ENCODE results near the gene VPS16.

Gene VPS16

DNA sequence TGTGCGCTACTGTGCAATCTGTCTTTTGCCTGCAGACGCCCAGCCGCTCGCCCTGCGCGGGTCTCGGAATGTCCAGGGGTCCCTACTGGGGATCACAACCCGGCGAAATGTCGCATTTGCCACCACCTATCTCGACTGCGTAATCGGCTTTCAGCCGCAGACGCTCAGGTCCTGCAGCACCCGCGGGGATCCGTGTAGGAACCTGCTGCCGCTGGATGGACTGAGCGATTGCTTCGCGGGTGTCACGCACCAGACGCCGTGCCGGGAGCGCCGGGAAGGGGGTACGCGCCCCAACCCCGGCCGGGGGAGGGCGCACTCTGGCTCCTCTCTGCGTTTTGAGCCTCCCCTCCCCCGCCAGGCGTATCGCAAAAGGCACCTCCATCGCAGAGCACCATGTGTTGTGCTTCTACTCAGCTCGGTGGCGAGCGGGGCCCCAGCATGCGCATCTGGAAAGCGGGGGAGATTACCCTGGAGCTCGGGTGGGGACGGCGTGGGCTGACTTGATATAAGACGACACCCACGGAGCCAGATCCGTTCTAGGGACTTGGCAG lies 32.0 kb downstream of the VPS16 start:
- peak overlapping the region; percentile 54 for H2AFZ ChIP-seq (ENCODE audit: low read depth, low read length)

GRCh38 chr20:2873010-2873746 lies 32.6 kb downstream of the VPS16 start, which contains the start of gene PTPRA:
PTPRA (plus strand) TSS chr20:2873481; CDS start chr20:2964278, 90,797 bp downstream.
- Histone ChIP-seq H2AFZ (ENCODE audit: low read depth, low read length) (peak within 1 kb of the TSS; percentile 54), H3K4me1 (ENCODE audit: insufficient read depth, low read length) (peaks cover 28% of the 10 kb centered on the region), H3K27me3 (ENCODE audit: insufficient read depth, low read length) (no peaks in the 10 kb centered on the region), H3K9me3 (ENCODE audit: low read length) (no peaks in the 10 kb centered on the region), H3K36me3 (ENCODE audit: insufficient read depth, low read length) (no peaks in the 10 kb centered on the region), H3K4me3 (ENCODE audit: low read length) (peak within 1 kb of the TSS; percentile 82)

More for the DNA sequence above, 32.0 kb downstream of the VPS16 start:
- H3K4me1 ChIP-seq (ENCODE audit: insufficient read depth, low read length) = peaks cover 28% of the 10 kb centered on the region
- no peaks in the 10 kb centered on the region for H3K36me3 ChIP-seq (ENCODE audit: insufficient read depth, low read length)
- peak overlapping the region; percentile 82 for H3K4me3 ChIP-seq (ENCODE audit: low read length)
- no peaks in the 10 kb centered on the region for H3K27me3 ChIP-seq (ENCODE audit: insufficient read depth, low read length)
- no peaks in the 10 kb centered on the region for H3K9me3 ChIP-seq (ENCODE audit: low read length)

DNA sequence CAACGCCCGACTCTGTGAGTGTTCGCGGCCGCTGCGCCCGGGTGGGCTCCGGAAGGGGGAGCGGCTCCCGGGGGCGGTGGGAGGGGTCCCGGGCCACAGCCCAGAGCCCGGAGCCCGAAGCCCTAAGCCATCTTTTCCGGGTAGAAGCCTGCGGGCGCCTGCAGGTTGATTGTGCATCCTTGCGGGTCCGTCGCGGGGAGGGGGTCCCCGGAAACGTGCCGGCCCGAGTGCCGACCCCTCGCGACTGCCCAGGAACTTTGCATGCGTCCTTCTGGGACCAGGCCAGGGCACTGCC lies 33.1 kb downstream of the VPS16 start:
- H3K4me3 ChIP-seq (ENCODE audit: low read length) = peak overlapping the region; percentile 82
- no peaks in the 10 kb centered on the region for H3K9me3 ChIP-seq (ENCODE audit: low read length)
- H3K36me3 ChIP-seq (ENCODE audit: insufficient read depth, low read length) = no peaks in the 10 kb centered on the region
- H3K27me3 ChIP-seq (ENCODE audit: insufficient read depth, low read length) = no peaks in the 10 kb centered on the region
- peaks cover 28% of the 10 kb centered on the region for H3K4me1 ChIP-seq (ENCODE audit: insufficient read depth, low read length)
- H2AFZ ChIP-seq (ENCODE audit: low read depth, low read length) = peak overlapping the region; percentile 54

DNA sequence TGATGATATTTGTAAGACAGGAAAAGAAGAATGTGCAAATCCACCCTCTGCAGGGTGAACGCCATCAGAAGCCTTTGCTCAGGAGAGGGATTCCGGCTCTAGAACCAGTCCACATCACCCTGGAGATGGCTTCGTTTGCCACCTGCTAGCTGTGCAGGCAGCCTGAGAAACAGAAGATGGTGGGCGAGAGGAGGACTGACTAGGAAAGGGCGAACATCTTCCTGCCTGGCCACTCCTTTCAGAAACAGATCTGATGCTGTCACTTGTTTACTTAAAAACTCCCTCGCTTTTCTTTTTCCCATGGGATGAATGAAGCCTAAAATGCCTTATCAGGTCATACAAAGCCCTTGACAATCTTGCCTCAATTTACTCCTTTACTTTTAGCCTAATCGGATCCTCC lies 33.9 kb downstream of the VPS16 start:
- H3K27me3 ChIP-seq (ENCODE audit: insufficient read depth, low read length) = no peaks in the 10 kb centered on the region
- H3K4me1 ChIP-seq (ENCODE audit: insufficient read depth, low read length) = peaks cover 28% of the 10 kb centered on the region
- H3K4me3 ChIP-seq (ENCODE audit: low read length) = peak overlapping the region; percentile 82
- no peak overlapping the region for H2AFZ ChIP-seq (ENCODE audit: low read depth, low read length)
- H3K9me3 ChIP-seq (ENCODE audit: low read length) = no peaks in the 10 kb centered on the region
- peaks cover 4% of the 10 kb centered on the region for H3K36me3 ChIP-seq (ENCODE audit: insufficient read depth, low read length)

- Histone ChIP-seq H3K36me3 (ENCODE audit: insufficient read depth, low read length) (peaks cover 8% of the 10 kb centered on the region), H3K4me1 (ENCODE audit: insufficient read depth, low read length) (peaks cover 22% of the 10 kb centered on the region), H3K9me3 (ENCODE audit: low read length) (no peaks in the 10 kb centered on the region), H3K27me3 (ENCODE audit: insufficient read depth, low read length) (no peaks in the 10 kb centered on the region), H2AFZ (ENCODE audit: low read depth, low read length) (no peak overlapping the region), H3K4me3 (ENCODE audit: low read length) (no peak overlapping the region)
Observed at GRCh38 chr20:2875690-2876203, 35.2 kb downstream of the VPS16 start.

- H3K4me3 ChIP-seq (ENCODE audit: low read length) = no peak overlapping the region
- peaks cover 11% of the 10 kb centered on the region for H3K36me3 ChIP-seq (ENCODE audit: insufficient read depth, low read length)
- no peaks in the 10 kb centered on the region for H3K9me3 ChIP-seq (ENCODE audit: low read length)
- no peak overlapping the region for H2AFZ ChIP-seq (ENCODE audit: low read depth, low read length)
- no peaks in the 10 kb centered on the region for H3K27me3 ChIP-seq (ENCODE audit: insufficient read depth, low read length)
- peaks cover 18% of the 10 kb centered on the region for H3K4me1 ChIP-seq (ENCODE audit: insufficient read depth, low read length)
Observed at GRCh38 chr20:2878515-2878914, 38.0 kb downstream of the VPS16 start.

DNA sequence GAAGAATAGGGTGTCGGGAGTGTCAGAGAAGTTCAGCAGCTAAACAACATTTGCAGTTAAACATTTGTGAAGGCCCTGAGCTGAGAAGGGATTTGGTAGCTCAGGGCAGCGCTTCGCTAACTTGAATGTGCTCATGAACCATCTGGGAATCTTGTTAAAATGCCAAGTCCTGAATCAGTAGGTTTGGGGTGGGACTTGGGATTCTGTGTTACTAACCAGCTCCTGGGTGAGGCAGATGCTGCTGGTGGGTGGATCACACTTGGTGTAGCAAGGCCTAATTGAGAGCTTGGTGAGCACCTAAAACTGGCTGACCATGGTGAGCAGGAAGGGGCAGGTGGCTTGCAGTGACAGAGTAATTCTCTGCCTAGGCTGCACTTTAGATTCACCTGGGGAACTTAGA lies 38.6 kb downstream of the VPS16 start:
- Histone ChIP-seq H3K36me3 (ENCODE audit: insufficient read depth, low read length) (peaks cover 11% of the 10 kb centered on the region), H3K4me1 (ENCODE audit: insufficient read depth, low read length) (peaks cover 18% of the 10 kb centered on the region), H3K4me3 (ENCODE audit: low read length) (no peak overlapping the region), H3K27me3 (ENCODE audit: insufficient read depth, low read length) (no peaks in the 10 kb centered on the region), H2AFZ (ENCODE audit: low read depth, low read length) (no peak overlapping the region), H3K9me3 (ENCODE audit: low read length) (no peaks in the 10 kb centered on the region)

DNA sequence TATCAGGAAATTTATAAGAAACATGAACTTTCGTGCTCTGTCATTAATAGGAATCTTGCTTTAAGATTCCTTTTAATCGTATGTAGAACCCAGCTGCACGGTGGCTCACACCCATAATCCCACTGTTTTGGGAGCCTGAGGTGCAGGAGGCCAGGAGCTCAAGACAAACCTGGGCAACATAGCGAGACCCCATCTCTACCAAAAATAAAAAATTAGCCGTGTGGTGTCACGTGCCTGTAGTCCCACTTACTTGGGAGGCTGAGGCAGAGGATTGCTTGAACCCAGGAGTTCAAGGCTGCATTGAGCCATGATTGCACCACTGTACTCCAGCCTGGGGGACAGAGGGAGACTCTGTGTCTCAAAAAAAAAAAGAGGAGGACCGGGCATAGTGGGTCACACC lies 40.1 kb downstream of the VPS16 start:
- peaks cover 11% of the 10 kb centered on the region for H3K36me3 ChIP-seq (ENCODE audit: insufficient read depth, low read length)
- H2AFZ ChIP-seq (ENCODE audit: low read depth, low read length) = no peak overlapping the region
- no peak overlapping the region for H3K4me3 ChIP-seq (ENCODE audit: low read length)
- H3K27me3 ChIP-seq (ENCODE audit: insufficient read depth, low read length) = no peaks in the 10 kb centered on the region
- no peaks in the 10 kb centered on the region for H3K9me3 ChIP-seq (ENCODE audit: low read length)
- peaks cover 4% of the 10 kb centered on the region for H3K4me1 ChIP-seq (ENCODE audit: insufficient read depth, low read length)

DNA sequence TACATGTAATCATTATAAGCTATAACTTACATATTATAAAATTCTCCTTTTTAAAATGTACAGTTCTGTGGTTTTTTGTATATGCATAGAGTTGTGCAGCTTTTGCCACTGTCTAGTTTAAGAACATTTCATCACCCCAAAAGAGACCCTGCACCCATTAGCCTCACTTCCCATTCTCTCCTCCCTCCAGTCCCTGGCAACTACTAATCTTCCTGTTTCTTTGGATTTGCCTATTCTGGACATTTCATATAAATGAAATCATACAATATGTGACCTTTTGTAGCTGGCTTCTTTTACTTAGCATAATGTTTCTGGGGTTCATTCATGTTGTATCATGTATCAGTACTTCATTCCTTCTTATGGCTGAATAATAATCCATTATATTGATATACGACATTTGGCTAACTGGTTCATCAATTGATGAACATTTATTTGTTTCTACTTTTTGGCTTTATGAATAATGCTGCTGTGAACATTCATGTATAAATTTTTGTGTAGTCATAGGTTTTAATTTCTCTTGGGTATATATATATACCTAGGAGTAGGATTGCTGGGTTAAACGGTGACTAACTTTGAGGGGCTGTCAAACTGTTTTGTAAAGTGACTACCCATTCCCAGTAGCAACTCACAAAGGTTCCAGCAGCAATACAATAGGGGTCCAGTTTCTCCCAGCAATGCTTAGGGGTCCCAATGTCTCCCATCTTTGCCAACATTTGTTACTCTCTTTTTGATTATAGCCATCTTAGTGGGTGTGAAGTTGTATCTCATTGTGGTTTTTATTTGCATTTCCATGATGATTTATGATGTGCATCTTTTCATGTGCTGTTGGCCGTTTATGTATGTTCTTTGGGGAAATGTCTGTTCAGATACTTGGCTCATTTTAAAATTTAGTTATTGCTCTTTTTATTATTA lies 43.4 kb downstream of the VPS16 start:
- H3K27me3 ChIP-seq (ENCODE audit: insufficient read depth, low read length) = no peaks in the 10 kb centered on the region
- peaks cover 11% of the 10 kb centered on the region for H3K36me3 ChIP-seq (ENCODE audit: insufficient read depth, low read length)
- no peak overlapping the region for H2AFZ ChIP-seq (ENCODE audit: low read depth, low read length)
- no peaks in the 10 kb centered on the region for H3K4me1 ChIP-seq (ENCODE audit: insufficient read depth, low read length)
- H3K4me3 ChIP-seq (ENCODE audit: low read length) = no peak overlapping the region
- H3K9me3 ChIP-seq (ENCODE audit: low read length) = no peaks in the 10 kb centered on the region

- Histone ChIP-seq H3K9me3 (ENCODE audit: low read length) (no peaks in the 10 kb centered on the region), H2AFZ (ENCODE audit: low read depth, low read length) (no peak overlapping the region), H3K36me3 (ENCODE audit: insufficient read depth, low read length) (peaks cover 13% of the 10 kb centered on the region), H3K4me1 (ENCODE audit: insufficient read depth, low read length) (no peaks in the 10 kb centered on the region), H3K27me3 (ENCODE audit: insufficient read depth, low read length) (no peaks in the 10 kb centered on the region), H3K4me3 (ENCODE audit: low read length) (no peak overlapping the region)
Observed at GRCh38 chr20:2887715-2888114, 47.2 kb downstream of the VPS16 start.

DNA sequence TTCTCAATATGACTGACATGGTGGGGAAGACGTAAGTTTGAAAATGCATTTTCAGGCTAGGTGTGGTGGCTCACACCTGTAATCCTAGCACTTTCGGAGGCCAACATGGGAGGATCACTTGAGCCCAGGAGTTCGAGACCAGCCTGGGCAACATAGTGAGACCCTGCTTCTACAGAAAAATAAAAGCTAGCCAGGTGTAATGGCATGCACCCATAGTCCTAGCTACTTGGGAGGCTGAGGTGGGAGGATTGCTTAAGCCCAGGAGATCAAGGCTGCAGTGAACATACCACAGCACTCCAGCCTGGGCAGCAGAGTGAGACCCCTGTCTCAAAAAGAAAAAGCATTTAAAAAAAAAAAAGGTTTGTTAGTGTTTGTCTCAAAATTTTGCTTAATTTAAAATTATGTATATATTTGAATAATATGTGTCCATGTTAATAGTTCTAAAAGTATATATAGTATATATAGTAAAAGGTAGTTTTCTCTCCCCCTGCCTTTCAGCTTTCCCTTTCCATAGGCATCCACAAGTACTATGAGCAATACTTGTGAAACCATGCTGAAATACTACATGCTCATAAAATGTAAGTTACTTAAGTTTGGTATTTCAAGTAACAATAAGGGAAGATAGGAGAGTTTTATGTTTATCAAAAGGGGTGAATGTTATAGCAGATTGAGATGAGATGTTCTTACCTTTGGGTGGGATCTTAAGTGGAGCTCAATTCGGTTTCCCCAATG lies 47.8 kb downstream of the VPS16 start:
- Histone ChIP-seq H3K9me3 (ENCODE audit: low read length) (no peaks in the 10 kb centered on the region), H3K36me3 (ENCODE audit: insufficient read depth, low read length) (peaks cover 13% of the 10 kb centered on the region), H3K4me1 (ENCODE audit: insufficient read depth, low read length) (no peaks in the 10 kb centered on the region), H3K27me3 (ENCODE audit: insufficient read depth, low read length) (no peaks in the 10 kb centered on the region), H3K4me3 (ENCODE audit: low read length) (no peak overlapping the region), H2AFZ (ENCODE audit: low read depth, low read length) (no peak overlapping the region)

GRCh38 chr20:2889209-2889608 lies 48.7 kb downstream of the VPS16 start:
- H3K4me3 ChIP-seq (ENCODE audit: low read length) = no peak overlapping the region
- H3K4me1 ChIP-seq (ENCODE audit: insufficient read depth, low read length) = no peaks in the 10 kb centered on the region
- peaks cover 2% of the 10 kb centered on the region for H3K9me3 ChIP-seq (ENCODE audit: low read length)
- peaks cover 13% of the 10 kb centered on the region for H3K36me3 ChIP-seq (ENCODE audit: insufficient read depth, low read length)
- no peaks in the 10 kb centered on the region for H3K27me3 ChIP-seq (ENCODE audit: insufficient read depth, low read length)
- H2AFZ ChIP-seq (ENCODE audit: low read depth, low read length) = no peak overlapping the region

Measured in neuron (in vitro differentiated cells).